Measurements from ENCODE around the gene DGKI. TPM values are rescaled to one million over a fixed set of nuclear protein-coding genes. Genes with fewer than 3 reads are reported as not detected.

DGKI gene
- total RNA-seq, 1 experiment from 2014 or later: 0.55 TPM

GRCh38 chr7:137546009-137546408 lies 300.8 kb downstream of the DGKI start:
- Histone ChIP-seq H3K27ac (ENCODE audit: insufficient read length, low read depth, low read length) (no peak overlapping the region), H2AK5ac (ENCODE audit: insufficient read length, low read length) (no peak overlapping the region), H3K18ac (ENCODE audit: insufficient read length, low read depth, low read length) (no peak overlapping the region), H3K4me2 (ENCODE audit: insufficient read depth, insufficient read length, low read length) (no peak overlapping the region), H3K79me2 (ENCODE audit: insufficient read depth, low read length) (no peaks in the 10 kb centered on the region), H2BK120ac (ENCODE audit: low read depth, low read length, poor library complexity, severe bottlenecking) (no peak overlapping the region), H3K23me2 (ENCODE audit: insufficient read length, low read depth, low read length, poor library complexity, severe bottlenecking) (no peaks in the 10 kb centered on the region), H4K5ac (ENCODE audit: insufficient read length, low read depth, low read length) (no peak overlapping the region), H4K8ac (replicated peaks; ENCODE audit: insufficient read length, low read depth, low read length) (no peak overlapping the region), H4K91ac (ENCODE audit: insufficient read length, low read depth, low read length) (no peak overlapping the region), H3K9ac (ENCODE audit: extremely low read depth, insufficient read length, low read length) (no peak overlapping the region), H3K14ac (ENCODE audit: insufficient read depth, low read length) (no peak overlapping the region; the same call in 1 of the 2 replicates), H3K23ac (ENCODE audit: insufficient read length, low read depth, low read length) (no peak overlapping the region), H3K79me1 (ENCODE audit: insufficient read depth, low read depth, low read length, poor library complexity, severe bottlenecking) (no peaks in the 10 kb centered on the region), H3K56ac (ENCODE audit: insufficient read length, low read depth, low read length) (no peak overlapping the region), H4K20me1 (ENCODE audit: control insufficient read depth, insufficient read depth, insufficient read length) (no peaks in the 10 kb centered on the region), H3K4me1 (ENCODE audit: insufficient read depth, low read length) (no peaks in the 10 kb centered on the region), H2BK20ac (ENCODE audit: low read depth, low read length, poor library complexity, severe bottlenecking) (no peak overlapping the region), H3K9me3 (ENCODE audit: control insufficient read depth, low read depth, low read length) (no peaks in the 10 kb centered on the region), H3K27me3 (ENCODE audit: insufficient read depth, low read length) (no peaks in the 10 kb centered on the region), H2AFZ (ENCODE audit: low read length) (no peak overlapping the region), H3T11ph (ENCODE audit: low read length) (no peak overlapping the region), H3K4ac (ENCODE audit: low read depth, low read length) (no peak overlapping the region), H2BK5ac (ENCODE audit: insufficient read length, low read length) (no peak overlapping the region), H2BK12ac (ENCODE audit: insufficient read length, low read depth, low read length) (no peak overlapping the region), H2BK15ac (ENCODE audit: low read depth, low read length) (no peak overlapping the region)
- no peak for TF ChIP-seq CTCF (conservative IDR thresholded peaks at IDR 0.05)
- 0 out of 4 replicates have a peak, but pooled peaks cover 0 to 4% of the 10 kb centered on the region in 2 experiments for H3K4me1 Mint-ChIP-seq
- no peaks in the 10 kb centered on the region for H3K27me3 Mint-ChIP-seq (ENCODE audit: low read depth)
- H3K9me3 Mint-ChIP-seq: no peaks in the 10 kb centered on the region
- H3K36me3 Mint-ChIP-seq (ENCODE audit: insufficient read depth in 1 of 3, low read depth in 3 of 3): no peaks in the 10 kb centered on the region
- DNase-seq: no peak
- no CpG with 5 or more reads among the region's 13 CpGs for WGBS (ENCODE audit: extremely low coverage, insufficient read length, low lambda C conversion rate)
- H3K27ac Mint-ChIP-seq: no peak overlapping the region; a peak in 2 of 7 replicates
- no peak overlapping the region for H3K4me3 Mint-ChIP-seq
